ENCODE data around the gene INO80C. TPM values are rescaled to one million over a fixed set of nuclear protein-coding genes. Genes with fewer than 3 reads are reported as not detected.

The INO80C gene
- total RNA-seq, 1 experiment from 2014 or later, result 51.1 TPM

DNA sequence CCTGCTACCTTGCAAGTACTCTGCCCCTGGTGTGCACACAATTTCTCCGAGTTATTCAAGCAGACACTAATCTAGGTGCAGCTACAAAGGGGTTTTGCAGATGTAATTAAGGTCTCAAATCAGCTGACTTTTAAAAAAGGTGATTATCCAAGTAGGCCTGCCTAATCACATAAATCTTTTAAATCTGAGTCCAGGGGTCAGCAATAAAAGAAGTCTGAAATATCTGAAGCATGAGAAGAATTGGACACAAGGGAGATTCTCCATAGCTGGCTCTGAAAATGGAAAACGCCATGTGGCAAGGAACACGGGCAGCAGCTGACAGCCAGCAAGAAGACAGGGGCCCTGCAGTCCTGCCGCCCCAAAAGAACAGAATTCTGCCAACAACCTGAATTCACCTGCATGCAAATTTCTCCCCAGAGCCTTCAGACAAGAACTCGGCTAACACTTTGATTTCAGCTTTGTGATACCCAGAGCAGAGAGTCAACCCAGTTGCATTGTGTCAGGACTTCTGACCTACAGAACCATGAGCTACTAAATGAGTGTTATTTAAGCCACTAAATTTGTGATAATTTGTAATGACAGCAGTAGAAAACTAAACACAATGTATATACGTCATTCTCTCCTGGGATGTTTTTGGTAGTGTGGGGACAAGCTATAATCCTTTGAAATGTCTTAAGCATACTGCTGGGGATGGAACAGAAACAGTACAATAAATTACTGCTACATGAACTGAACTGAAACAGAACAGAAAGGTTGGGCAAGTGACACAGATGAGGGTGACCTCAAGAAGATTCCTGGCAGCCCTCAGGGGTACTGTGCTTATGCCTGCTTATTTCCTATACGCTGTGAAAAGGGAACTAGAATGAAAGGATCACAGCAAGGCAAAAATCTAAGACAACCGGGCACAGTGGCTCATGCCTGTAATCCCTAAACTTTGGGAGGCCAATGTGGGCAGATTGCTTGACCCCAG is 3.2 kb downstream of the INO80C start:
- Histone ChIP-seq H3K4me2 (ENCODE audit: insufficient read depth, insufficient read length, low read length) (no peak overlapping the region), H3T11ph (ENCODE audit: low read length) (no peak overlapping the region), H4K91ac (ENCODE audit: insufficient read length, low read depth, low read length) (no peak overlapping the region), H2AFZ (ENCODE audit: low read length) (no peak overlapping the region), H3K14ac (ENCODE audit: insufficient read depth, low read length) (no peak overlapping the region), H3K79me2 (ENCODE audit: insufficient read depth, low read length) (peaks cover 22% of the 10 kb centered on the region; the same call in 1 of the 2 replicates), H3K4ac (ENCODE audit: low read depth, low read length) (no peak overlapping the region), H2BK15ac (ENCODE audit: low read depth, low read length) (no peak overlapping the region), H3K79me1 (ENCODE audit: insufficient read depth, low read depth, low read length, poor library complexity, severe bottlenecking) (no peaks in the 10 kb centered on the region), H3K9me3 (ENCODE audit: control insufficient read depth, low read depth, low read length) (no peaks in the 10 kb centered on the region), H4K5ac (ENCODE audit: insufficient read length, low read depth, low read length) (no peak overlapping the region), H2BK5ac (ENCODE audit: insufficient read length, low read length) (no peak overlapping the region), H3K56ac (ENCODE audit: insufficient read length, low read depth, low read length) (no peak overlapping the region), H2AK5ac (ENCODE audit: insufficient read length, low read length) (no peak overlapping the region), H3K27ac (ENCODE audit: insufficient read length, low read depth, low read length) (no peak overlapping the region), H2BK12ac (ENCODE audit: insufficient read length, low read depth, low read length) (no peak overlapping the region), H2BK20ac (ENCODE audit: low read depth, low read length, poor library complexity, severe bottlenecking) (no peak overlapping the region), H3K27me3 (ENCODE audit: insufficient read depth, low read length) (no peaks in the 10 kb centered on the region), H2BK120ac (ENCODE audit: low read depth, low read length, poor library complexity, severe bottlenecking) (no peak overlapping the region), H3K23me2 (ENCODE audit: insufficient read length, low read depth, low read length, poor library complexity, severe bottlenecking) (peaks cover 4% of the 10 kb centered on the region), H3K4me1 (ENCODE audit: insufficient read depth, low read length) (peaks cover 13% of the 10 kb centered on the region; the same call in 1 of the 2 replicates), H3K18ac (ENCODE audit: insufficient read length, low read depth, low read length) (no peak overlapping the region), H4K8ac (replicated peaks; ENCODE audit: insufficient read length, low read depth, low read length) (no peak overlapping the region), H4K20me1 (ENCODE audit: control insufficient read depth, insufficient read depth, insufficient read length) (no peaks in the 10 kb centered on the region), H3K9ac (ENCODE audit: extremely low read depth, insufficient read length, low read length) (no peak overlapping the region), H3K23ac (ENCODE audit: insufficient read length, low read depth, low read length) (no peak overlapping the region)
- WGBS (ENCODE audit: extremely low coverage, insufficient read length, low lambda C conversion rate), result no CpG with 5 or more reads among the region's 8 CpGs
- DNase-seq, result no peak
- H3K36me3 Mint-ChIP-seq (ENCODE audit: insufficient read depth in 1 of 3, low read depth in 3 of 3), result peaks cover 0 to 2% (median 0%) of the 10 kb centered on the region in 3 experiments; a peak in 2 of 7 replicates
- H3K27me3 Mint-ChIP-seq (ENCODE audit: low read depth), result no peaks in the 10 kb centered on the region
- peak overlapping the region in 1 of 2 experiments; percentile 17; a peak in 1 of 5 replicates for H3K4me3 Mint-ChIP-seq
- peak overlapping the region in 1 of 3 experiments; percentile 45; a peak in 2 of 7 replicates for H3K27ac Mint-ChIP-seq
- TF ChIP-seq, protein P1, sequence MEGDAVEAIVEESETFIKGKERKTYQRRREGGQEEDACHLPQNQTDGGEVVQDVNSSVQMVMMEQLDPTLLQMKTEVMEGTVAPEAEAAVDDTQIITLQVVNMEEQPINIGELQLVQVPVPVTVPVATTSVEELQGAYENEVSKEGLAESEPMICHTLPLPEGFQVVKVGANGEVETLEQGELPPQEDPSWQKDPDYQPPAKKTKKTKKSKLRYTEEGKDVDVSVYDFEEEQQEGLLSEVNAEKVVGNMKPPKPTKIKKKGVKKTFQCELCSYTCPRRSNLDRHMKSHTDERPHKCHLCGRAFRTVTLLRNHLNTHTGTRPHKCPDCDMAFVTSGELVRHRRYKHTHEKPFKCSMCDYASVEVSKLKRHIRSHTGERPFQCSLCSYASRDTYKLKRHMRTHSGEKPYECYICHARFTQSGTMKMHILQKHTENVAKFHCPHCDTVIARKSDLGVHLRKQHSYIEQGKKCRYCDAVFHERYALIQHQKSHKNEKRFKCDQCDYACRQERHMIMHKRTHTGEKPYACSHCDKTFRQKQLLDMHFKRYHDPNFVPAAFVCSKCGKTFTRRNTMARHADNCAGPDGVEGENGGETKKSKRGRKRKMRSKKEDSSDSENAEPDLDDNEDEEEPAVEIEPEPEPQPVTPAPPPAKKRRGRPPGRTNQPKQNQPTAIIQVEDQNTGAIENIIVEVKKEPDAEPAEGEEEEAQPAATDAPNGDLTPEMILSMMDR (conservative IDR thresholded peaks at IDR 0.05), result no peak
- H3K4me1 Mint-ChIP-seq, result peaks cover 60 to 64% of the 10 kb centered on the region in 2 experiments
- no peaks in the 10 kb centered on the region; a peak in 1 of 5 replicates for H3K9me3 Mint-ChIP-seq
